GM12892 (cell line): ENCODE results near the gene ARHGEF6.

ENCODE experiments used
- POLR2A ChIP-seq: IDR thresholded peaks from 2 replicates; pipeline ENCODE4 v1.6.1; 2011; ENCODE audit warnings: low read depth, low read length, control low read depth
- POLR2AphosphoS5 ChIP-seq: IDR thresholded peaks from 2 replicates; pipeline ENCODE4 v1.6.1; 2011; ENCODE audit warnings: low read depth, low read length, control low read depth

DNA sequence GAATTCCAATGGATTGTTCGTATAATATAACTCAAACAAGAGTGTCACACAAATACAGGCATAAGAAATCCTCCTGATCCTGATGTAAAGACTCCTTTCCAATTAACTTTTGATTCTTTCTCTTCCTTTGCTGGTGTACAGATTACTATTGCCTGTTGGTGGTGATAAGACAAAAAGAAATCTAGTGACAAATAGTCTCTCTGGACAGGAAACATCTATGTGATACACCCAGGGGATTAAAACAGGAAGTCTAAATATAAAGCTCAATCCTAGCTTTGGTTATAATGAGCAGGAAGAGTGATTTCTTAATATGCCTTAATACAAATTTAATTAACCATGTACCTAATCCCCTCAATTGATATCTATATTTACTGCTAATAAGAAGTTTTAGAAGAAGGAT, 45.1 kb downstream of the ARHGEF6 start:
- no peak for TF ChIP-seq POLR2AphosphoS5
- TF ChIP-seq POLR2A = no peak
